Endothelial cell of umbilical vein (primary cell): Measurements from ENCODE around the gene ATRNL1. TPM values are rescaled to one million over a fixed set of nuclear protein-coding genes. Genes with fewer than 3 reads are reported as not detected.

Source experiments
- BruUV-seq: library from RNA; stranded (reverse); fragments of 400-500 nt; replicated peaks from 2 replicates; lab custom pipeline; 2021; lab: Mats Ljungman, UMichigan
- CTCF ChIA-PET: fragments of 300-600, 350-600 bp; sonication (Branson Sonifier 250); formaldehyde crosslinking; loops from one replicate; lab custom pipeline; 2021; ENCODE audit warnings: antibody characterized with exemption, inconsistent platforms; lab: Charles Lee
- POLR2A ChIA-PET: fragments of 300-600, 350-600 bp; sonication (Branson Sonifier 250); formaldehyde crosslinking; loops from one replicate; lab custom pipeline; 2021; ENCODE audit warnings: antibody characterized with exemption, inconsistent platforms; lab: Charles Lee
- DNase-seq: peaks from one replicate; pipeline ENCODE4 v3.0.0-alpha.2; 2011; ENCODE audit warnings: low read depth, low spot score
- FAIRE-seq: peaks from 2 replicates; lab custom pipeline; 2011; peaks lifted over from hg19 to GRCh38; lab: Jason Lieb, UNC
- H2AFZ ChIP-seq: 2 replicates; pipeline ENCODE4 v1.6.0; 2012; ENCODE audit warnings: low read depth, low read length, control low read depth, inconsistent platforms
- H3K27ac ChIP-seq: 2 replicates; pipeline ENCODE4 v1.5.1; 2011; ENCODE audit warnings: low read depth, mild to moderate bottlenecking, control low read depth, low read length, moderate library complexity; ENCODE audit not compliant: insufficient read depth
- H3K27me3 ChIP-seq, 2 experiments: 2 replicates each; pipeline versions ENCODE4 v1.6.0 to v1.6.1; 2011; ENCODE audit warnings: low read length in 2 of 2, mixed read lengths in 1 of 2; ENCODE audit not compliant: control insufficient read depth in 2 of 2, insufficient read depth in 2 of 2
- H3K36me3 ChIP-seq, 2 experiments: 2 replicates in 1 of 2; 3 replicates in 1 of 2; pipeline ENCODE4 v1.5.1; 2011; ENCODE audit warnings: low read length in 2 of 2, mild to moderate bottlenecking in 1 of 2, moderate library complexity in 1 of 2; ENCODE audit not compliant: control insufficient read depth in 2 of 2, insufficient read depth in 2 of 2; ENCODE audit errors: extremely low read depth in 1 of 2
- H3K4me1 ChIP-seq: 3 replicates; pipeline ENCODE4 v1.5.1; 2011; ENCODE audit warnings: mild to moderate bottlenecking, low read length; ENCODE audit not compliant: control insufficient read depth, insufficient read depth; ENCODE audit errors: extremely low read depth
- H3K4me2 ChIP-seq: 2 replicates; pipeline ENCODE4 v1.6.1; 2011; ENCODE audit warnings: low read length, control low read depth, mixed read lengths; ENCODE audit not compliant: insufficient read depth
- H3K4me3 ChIP-seq, 3 experiments: fragments of 200-600 bp in 1 of 3; sonication (generic), shearing (Covaris generic) in 1 of 3; replicated peaks in 1 of 3; 2 replicates each; pipeline ENCODE4 v1.5.1; 2011 to 2016; ENCODE audit warnings: control low read depth in 3 of 3, low read length in 3 of 3, mild to moderate bottlenecking in 2 of 3, inconsistent platforms in 1 of 3, low read depth in 1 of 3, moderate library complexity in 1 of 3; ENCODE audit not compliant: insufficient read depth in 1 of 3
- H3K79me2 ChIP-seq: 2 replicates; pipeline ENCODE4 v1.6.0; 2012; ENCODE audit warnings: low read length, inconsistent platforms; ENCODE audit not compliant: control insufficient read depth, insufficient read depth
- H3K9ac ChIP-seq: replicated peaks from 2 replicates; pipeline ENCODE3; 2011; ENCODE audit warnings: low read length, control low read depth; ENCODE audit not compliant: insufficient read depth; ENCODE audit errors: extremely low read depth
- H3K9me1 ChIP-seq: replicated peaks from 3 replicates; pipeline ENCODE4 v1.6.0; 2011; ENCODE audit warnings: mild to moderate bottlenecking, low read length; ENCODE audit not compliant: control insufficient read depth, insufficient read depth; ENCODE audit errors: extremely low read depth
- H3K9me3 ChIP-seq: replicated peaks from 2 replicates; pipeline ENCODE4 v1.5.1; 2012; ENCODE audit warnings: low read length, inconsistent platforms; ENCODE audit not compliant: control insufficient read depth, insufficient read depth
- H4K20me1 ChIP-seq: replicated peaks from 2 replicates; pipeline ENCODE3; 2011; ENCODE audit warnings: mild to moderate bottlenecking, low read length; ENCODE audit not compliant: control insufficient read depth, insufficient read depth; ENCODE audit errors: extremely low read depth
- EZH2 ChIP-seq: IDR thresholded peaks from 2 replicates; pipeline ENCODE4 v1.6.1; 2012; ENCODE audit warnings: borderline replicate concordance, low read depth, mild to moderate bottlenecking, moderate library complexity, low read length, inconsistent platforms; ENCODE audit not compliant: severe bottlenecking
- FOS ChIP-seq: IDR thresholded peaks from 2 replicates; pipeline ENCODE4 v1.6.1; 2011; ENCODE audit warnings: mild to moderate bottlenecking, low read length, moderate library complexity, borderline replicate concordance; ENCODE audit not compliant: insufficient read depth
- GATA2 ChIP-seq: IDR thresholded peaks from 2 replicates; pipeline ENCODE4 v1.7.0; 2011; ENCODE audit warnings: low read depth, mild to moderate bottlenecking, moderate library complexity, mixed read lengths, low read length; ENCODE audit not compliant: insufficient read length, insufficient read depth
- JUN ChIP-seq: IDR thresholded peaks from 2 replicates; pipeline ENCODE4 v1.6.1; 2011; ENCODE audit warnings: borderline replicate concordance, low read depth; ENCODE audit not compliant: insufficient read length, insufficient read depth
- MYC ChIP-seq: IDR thresholded peaks from one replicate; pipeline ENCODE4 v1.6.1; 2011; ENCODE audit warnings: mild to moderate bottlenecking, low read depth, low read length
- POLR2A ChIP-seq: IDR thresholded peaks from 2 replicates; pipeline ENCODE4 v1.6.1; 2012; ENCODE audit warnings: low read depth, mild to moderate bottlenecking, control low read depth, low read length
- POLR2AphosphoS5 ChIP-seq: IDR thresholded peaks from 2 replicates; pipeline ENCODE4 v1.6.1; 2012; ENCODE audit warnings: low read depth, mild to moderate bottlenecking, control low read depth, low read length, moderate library complexity; ENCODE audit not compliant: insufficient read depth
- dilution Hi-C: fragments of 300-500 bp; cut with MboI; formaldehyde crosslinking; loops from one replicate; pipeline ENCODE4 v1.15.0; 2019; ENCODE audit warnings: low sequenced_read_pairs; ENCODE audit not compliant: extremely low pct_ligation_motif_present
- intact Hi-C: fragments of 100-400 bp; cut with micrococcal nuclease; formaldehyde crosslinking; loops from one replicate; pipeline ENCODE4 v1.10.0; 2022
- polyA plus RNA-seq, 4 experiments: library from polyadenylated mRNA; depleted of rRNA in 3 of 4; stranded (reverse) in 3 of 4; unstranded in 1 of 4; fragments of >200 nt; gene quantifications; 2 replicates each; pipeline versions ENCODE4 v1.2.1 to v1.2.3, GENCODE V29; 2011 to 2012; ENCODE audit warnings: missing spikeins in 1 of 4
- total RNA-seq: library from RNA; stranded (reverse); gene quantifications from 2 replicates; pipeline ENCODE4 v1.2.3, GENCODE V29; 2021
- TF ChIP-seq, protein P1 (sequence below): IDR thresholded peaks from 2 replicates; pipeline ENCODE4 v1.6.1; 2011; ENCODE audit not compliant: insufficient read depth, insufficient read length
- TF ChIP-seq, protein P2 (sequence below), 2 donors: IDR thresholded peaks; 1 replicate in 1 of 2; 2 replicates in 1 of 2; pipeline ENCODE4 v1.5.1; 2011; ENCODE audit warnings: low read length in 2 of 2, mild to moderate bottlenecking in 2 of 2, moderate library complexity in 2 of 2, control low read depth in 1 of 2, inconsistent platforms in 1 of 2, low read depth in 1 of 2; ENCODE audit not compliant: insufficient read depth in 1 of 2; ENCODE audit errors: extremely low read depth in 1 of 2

The ATRNL1 gene
- total and polyA plus RNA-seq, 2 donors (not counting 3 experiments of a cell fraction or from before 2014, with no cell fraction given), result not detected

DNA sequence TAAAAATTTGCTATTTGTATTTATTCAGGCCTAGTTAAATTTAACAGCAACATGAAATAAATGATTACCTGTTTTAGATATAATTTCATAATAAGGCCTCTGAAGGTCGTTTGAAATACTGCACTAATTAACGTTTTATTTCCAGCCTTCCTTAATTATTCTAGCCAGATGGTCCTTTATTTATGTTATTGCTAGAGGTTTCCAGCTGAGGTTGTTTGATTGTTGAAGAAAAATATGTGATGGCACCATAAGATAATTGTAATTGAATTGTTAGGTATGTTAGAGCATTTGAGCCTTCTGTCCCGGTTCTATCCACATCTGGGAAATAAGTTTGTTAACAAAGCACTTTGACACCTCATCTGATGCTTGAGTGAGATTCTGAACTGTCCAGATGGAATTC is 556.1 kb downstream of the ATRNL1 start:
- BruUV-seq, result no TSS peak
- Histone ChIP-seq H3K4me2 (no peak overlapping the region), H3K36me3 (no peaks in the 10 kb centered on the region), H2AFZ (no peak overlapping the region), H3K4me1 (no peaks in the 10 kb centered on the region), H3K9ac (no peak overlapping the region), H3K27ac (no peak overlapping the region), H3K27me3 (no peaks in the 10 kb centered on the region), H3K4me3 (no peak overlapping the region), H3K79me2 (no peaks in the 10 kb centered on the region), H4K20me1 (no peaks in the 10 kb centered on the region), H3K9me1 (no peaks in the 10 kb centered on the region), H3K9me3 (no peaks in the 10 kb centered on the region)
- TF ChIP-seq MYC (no peak), JUN (no peak), GATA2 (no peak), POLR2A (no peak), POLR2AphosphoS5 (no peak), EZH2 (no peak), FOS (no peak)
- TF ChIP-seq, protein P1, sequence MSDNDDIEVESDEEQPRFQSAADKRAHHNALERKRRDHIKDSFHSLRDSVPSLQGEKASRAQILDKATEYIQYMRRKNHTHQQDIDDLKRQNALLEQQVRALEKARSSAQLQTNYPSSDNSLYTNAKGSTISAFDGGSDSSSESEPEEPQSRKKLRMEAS, result no peak
- TF ChIP-seq, protein P2, sequence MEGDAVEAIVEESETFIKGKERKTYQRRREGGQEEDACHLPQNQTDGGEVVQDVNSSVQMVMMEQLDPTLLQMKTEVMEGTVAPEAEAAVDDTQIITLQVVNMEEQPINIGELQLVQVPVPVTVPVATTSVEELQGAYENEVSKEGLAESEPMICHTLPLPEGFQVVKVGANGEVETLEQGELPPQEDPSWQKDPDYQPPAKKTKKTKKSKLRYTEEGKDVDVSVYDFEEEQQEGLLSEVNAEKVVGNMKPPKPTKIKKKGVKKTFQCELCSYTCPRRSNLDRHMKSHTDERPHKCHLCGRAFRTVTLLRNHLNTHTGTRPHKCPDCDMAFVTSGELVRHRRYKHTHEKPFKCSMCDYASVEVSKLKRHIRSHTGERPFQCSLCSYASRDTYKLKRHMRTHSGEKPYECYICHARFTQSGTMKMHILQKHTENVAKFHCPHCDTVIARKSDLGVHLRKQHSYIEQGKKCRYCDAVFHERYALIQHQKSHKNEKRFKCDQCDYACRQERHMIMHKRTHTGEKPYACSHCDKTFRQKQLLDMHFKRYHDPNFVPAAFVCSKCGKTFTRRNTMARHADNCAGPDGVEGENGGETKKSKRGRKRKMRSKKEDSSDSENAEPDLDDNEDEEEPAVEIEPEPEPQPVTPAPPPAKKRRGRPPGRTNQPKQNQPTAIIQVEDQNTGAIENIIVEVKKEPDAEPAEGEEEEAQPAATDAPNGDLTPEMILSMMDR (IDR thresholded peaks at IDR 0.05; ENCODE audit: extremely low read depth in 1 of 2, insufficient read depth in 1 of 2, low read depth in 1 of 2, low read length in 2 of 2), result no peak
- POLR2A ChIA-PET, result no interaction called here
- intact Hi-C loops, result no loop called here
- FAIRE-seq, result no peak
- CTCF ChIA-PET, result no interaction called here
- dilution Hi-C loops, result no loop called here
- DNase-seq, result no peak
